Measurements from ENCODE around the gene ZNF83.

GRCh38 chr19:52584736-52585440 is 53.3 kb downstream of the ZNF83 start:
- TF ChIP-seq CTCF (conservative IDR thresholded peaks at IDR 0.05; ENCODE audit: low read depth, low read length), result no peak
- no peak for TF ChIP-seq EZH2 (IDR thresholded peaks at IDR 0.05; ENCODE audit: low read length, unreplicated experiment)

Measured in PC-3 (cell line).